Measurements from ENCODE around the gene SGCD.

- TF ChIP-seq POLR2AphosphoS5 (IDR thresholded peaks at IDR 0.05; ENCODE audit: low read depth, low read length): no peak
- TF ChIP-seq POLR2A (IDR thresholded peaks at IDR 0.05; ENCODE audit: low read depth, low read length): no peak
- TF ChIP-seq TAF1 (IDR thresholded peaks at IDR 0.05; ENCODE audit: low read depth, low read length): no peak
- no peak for TF ChIP-seq SPI1 (IDR thresholded peaks at IDR 0.05; ENCODE audit: low read depth, low read length)
- no peak for TF ChIP-seq PAX5 (IDR thresholded peaks at IDR 0.05; ENCODE audit: insufficient read depth, low read length, severe bottlenecking)
These were observed 257.9 kb downstream of the SGCD start for GRCh38 chr5:156584871-156585270.

All from GM12891 (cell line).